ENCODE results near the gene TTLL11.
A peak's percentile ranks its signal among the peaks of the same experiment; 100 is the strongest.

Gene TTLL11

DNA sequence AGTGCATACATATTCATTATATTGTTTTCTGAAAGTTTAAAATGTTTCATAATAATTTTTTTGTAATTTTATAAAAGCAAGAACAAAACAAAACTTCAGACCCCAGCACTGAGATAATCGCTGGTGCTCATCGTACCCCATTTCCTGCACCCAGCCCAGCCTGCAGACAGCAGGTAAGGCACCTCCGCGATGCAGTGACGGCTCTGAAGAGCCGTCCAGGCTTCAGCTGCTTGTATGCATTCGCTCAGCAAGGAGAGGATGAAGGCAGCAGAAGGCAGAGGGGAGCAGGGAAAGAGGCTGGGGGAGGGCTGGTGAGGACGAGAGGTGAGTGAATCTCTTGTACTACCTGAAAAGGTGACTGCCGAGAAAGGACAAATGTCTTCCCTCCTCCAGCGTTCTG, 153.5 kb downstream of the TTLL11 start:
- no peak overlapping the region for H3K56ac ChIP-seq (ENCODE audit: low read length)
- no peak overlapping the region for H2BK15ac ChIP-seq (replicated peaks; ENCODE audit: low read depth)
- H3K9ac ChIP-seq (ENCODE audit: low read length), result no peak overlapping the region
- no peaks in the 10 kb centered on the region for H3K4me1 ChIP-seq (ENCODE audit: control insufficient read depth, low read depth, low read length)
- no peaks in the 10 kb centered on the region for H3K79me1 ChIP-seq (ENCODE audit: low read length)
- H2BK5ac ChIP-seq (ENCODE audit: low read length), result no peak overlapping the region
- H3K4ac ChIP-seq (ENCODE audit: low read depth, low read length), result no peak overlapping the region
- H3K79me2 ChIP-seq (ENCODE audit: control insufficient read depth, insufficient read depth, low read length), result no peaks in the 10 kb centered on the region
- H4K8ac ChIP-seq (ENCODE audit: low read depth, low read length), result no peak overlapping the region
- H3K27me3 ChIP-seq (ENCODE audit: insufficient read depth, low read length, poor library complexity), result no peaks in the 10 kb centered on the region
- no peak for DNase-seq
- H3K4me2 ChIP-seq (ENCODE audit: low read length), result no peak overlapping the region
- WGBS (ENCODE audit: extremely low coverage, insufficient coverage, low lambda C conversion rate), result no CpG with 5 or more reads among the region's 10 CpGs
- H3K18ac ChIP-seq (ENCODE audit: low read length), result no peak overlapping the region
- no peak overlapping the region for H2AK5ac ChIP-seq (ENCODE audit: low read length)
- no peak overlapping the region for H4K5ac ChIP-seq (ENCODE audit: low read length)
- no peak overlapping the region for H2BK120ac ChIP-seq (ENCODE audit: low read depth, low read length)
- H3K4me3 ChIP-seq (ENCODE audit: low read length), result no peak overlapping the region
- no peaks in the 10 kb centered on the region for H3K36me3 ChIP-seq (ENCODE audit: control insufficient read depth, insufficient read depth, low read length)
- no peak overlapping the region for H3K23ac ChIP-seq (ENCODE audit: low read length)
- H3K27ac ChIP-seq (ENCODE audit: low read depth, low read length), result no peak overlapping the region

DNA sequence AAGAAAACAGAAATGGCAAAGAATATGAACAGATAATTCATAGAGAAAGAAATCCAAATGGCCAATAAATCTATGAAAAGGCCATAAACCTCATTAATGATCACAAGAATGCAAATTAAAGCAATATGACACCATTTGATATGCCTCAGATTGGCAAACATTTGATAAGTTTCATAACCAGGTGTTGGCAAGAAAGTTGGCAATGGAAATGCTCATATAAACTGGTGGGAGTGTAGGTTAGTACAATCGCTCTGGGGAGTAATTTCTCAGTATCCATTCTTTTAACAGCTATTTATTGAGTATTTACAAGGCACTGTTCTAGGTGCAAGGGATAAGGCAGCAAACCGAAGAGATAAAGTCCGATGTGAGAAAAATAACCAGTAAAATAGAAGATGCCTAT, 154.5 kb downstream of the TTLL11 start:
- H3K4ac ChIP-seq (ENCODE audit: low read depth, low read length), result no peak overlapping the region
- WGBS (ENCODE audit: extremely low coverage, insufficient coverage, low lambda C conversion rate), result no CpG with 5 or more reads among the region's 3 CpGs
- no peak overlapping the region for H3K27ac ChIP-seq (ENCODE audit: low read depth, low read length)
- DNase-seq, result no peak
- no peaks in the 10 kb centered on the region for H3K27me3 ChIP-seq (ENCODE audit: insufficient read depth, low read length, poor library complexity)
- H3K79me2 ChIP-seq (ENCODE audit: control insufficient read depth, insufficient read depth, low read length), result no peaks in the 10 kb centered on the region
- H2BK15ac ChIP-seq (replicated peaks; ENCODE audit: low read depth), result no peak overlapping the region
- H3K4me3 ChIP-seq (ENCODE audit: low read length), result no peak overlapping the region
- no peaks in the 10 kb centered on the region for H3K4me1 ChIP-seq (ENCODE audit: control insufficient read depth, low read depth, low read length)
- H4K5ac ChIP-seq (ENCODE audit: low read length), result no peak overlapping the region
- H2AK5ac ChIP-seq (ENCODE audit: low read length), result no peak overlapping the region
- H3K23ac ChIP-seq (ENCODE audit: low read length), result no peak overlapping the region
- H3K4me2 ChIP-seq (ENCODE audit: low read length), result no peak overlapping the region
- no peaks in the 10 kb centered on the region for H3K36me3 ChIP-seq (ENCODE audit: control insufficient read depth, insufficient read depth, low read length)
- H3K56ac ChIP-seq (ENCODE audit: low read length), result no peak overlapping the region
- no peak overlapping the region for H2BK120ac ChIP-seq (ENCODE audit: low read depth, low read length)
- no peak overlapping the region for H3K18ac ChIP-seq (ENCODE audit: low read length)
- H3K9ac ChIP-seq (ENCODE audit: low read length), result no peak overlapping the region
- H4K8ac ChIP-seq (ENCODE audit: low read depth, low read length), result no peak overlapping the region
- H2BK5ac ChIP-seq (ENCODE audit: low read length), result no peak overlapping the region
- H3K79me1 ChIP-seq (ENCODE audit: low read length), result no peaks in the 10 kb centered on the region

DNA sequence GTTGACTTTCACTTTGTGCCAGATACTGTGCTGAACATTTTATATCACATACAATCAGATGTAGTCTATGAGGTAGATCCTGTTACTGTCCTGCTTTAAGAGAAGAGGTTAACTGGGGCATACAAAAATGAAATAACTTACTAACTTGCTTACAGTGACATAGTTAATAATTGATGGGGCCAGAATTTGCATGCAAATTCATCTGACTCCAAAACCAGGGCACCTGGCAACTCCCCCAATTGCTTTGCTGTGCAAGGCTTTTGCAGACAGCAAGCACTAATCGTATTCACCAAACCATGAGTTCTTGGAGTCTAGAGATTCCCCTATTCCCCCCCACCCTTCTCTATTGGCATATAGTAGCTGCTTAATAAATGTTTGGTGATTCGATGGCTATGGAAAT, 155.9 kb downstream of the TTLL11 start:
- no CpG with 5 or more reads among the region's 2 CpGs for WGBS (ENCODE audit: extremely low coverage, insufficient coverage, low lambda C conversion rate)
- Histone ChIP-seq H4K8ac (ENCODE audit: low read depth, low read length) (no peak overlapping the region), H2BK15ac (replicated peaks; ENCODE audit: low read depth) (no peak overlapping the region), H2BK120ac (ENCODE audit: low read depth, low read length) (no peak overlapping the region), H3K9ac (ENCODE audit: low read length) (no peak overlapping the region), H3K27me3 (ENCODE audit: insufficient read depth, low read length, poor library complexity) (no peaks in the 10 kb centered on the region), H3K18ac (ENCODE audit: low read length) (no peak overlapping the region), H3K79me2 (ENCODE audit: control insufficient read depth, insufficient read depth, low read length) (no peaks in the 10 kb centered on the region), H2AK5ac (ENCODE audit: low read length) (no peak overlapping the region), H4K5ac (ENCODE audit: low read length) (no peak overlapping the region), H3K56ac (ENCODE audit: low read length) (no peak overlapping the region), H3K23ac (ENCODE audit: low read length) (no peak overlapping the region), H3K36me3 (ENCODE audit: control insufficient read depth, insufficient read depth, low read length) (no peaks in the 10 kb centered on the region), H3K4ac (ENCODE audit: low read depth, low read length) (no peak overlapping the region), H2BK5ac (ENCODE audit: low read length) (no peak overlapping the region), H3K27ac (ENCODE audit: low read depth, low read length) (no peak overlapping the region), H3K4me3 (ENCODE audit: low read length) (no peak overlapping the region), H3K4me1 (ENCODE audit: control insufficient read depth, low read depth, low read length) (no peaks in the 10 kb centered on the region), H3K4me2 (ENCODE audit: low read length) (no peak overlapping the region), H3K79me1 (ENCODE audit: low read length) (no peaks in the 10 kb centered on the region)
- DNase-seq, result no peak

DNA sequence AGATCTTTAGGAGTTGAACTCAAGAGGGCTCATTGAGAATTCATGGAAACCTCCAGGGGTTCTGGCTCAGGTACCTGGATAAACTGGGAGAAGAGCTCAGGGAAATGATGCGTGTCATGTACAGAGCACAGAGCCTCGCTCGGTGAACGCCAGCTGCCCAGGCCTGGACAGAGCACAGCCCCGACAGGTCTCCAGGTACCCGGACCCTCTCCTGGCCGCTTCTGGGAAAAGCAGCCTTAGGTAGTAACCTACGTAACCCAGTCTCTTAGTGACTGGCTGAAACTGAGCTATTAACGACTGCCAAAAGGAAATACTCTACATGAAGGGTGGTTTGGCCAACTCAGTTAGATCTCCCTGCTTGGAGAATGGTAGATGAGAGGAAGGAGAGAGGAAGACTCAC, 157.4 kb downstream of the TTLL11 start:
- Histone ChIP-seq H3K23ac (ENCODE audit: low read length) (no peak overlapping the region), H2BK15ac (replicated peaks; ENCODE audit: low read depth) (no peak overlapping the region), H3K4me2 (ENCODE audit: low read length) (no peak overlapping the region), H3K18ac (ENCODE audit: low read length) (no peak overlapping the region), H3K79me2 (ENCODE audit: control insufficient read depth, insufficient read depth, low read length) (no peaks in the 10 kb centered on the region), H3K9ac (ENCODE audit: low read length) (no peak overlapping the region), H4K5ac (ENCODE audit: low read length) (no peak overlapping the region), H3K27me3 (ENCODE audit: insufficient read depth, low read length, poor library complexity) (no peaks in the 10 kb centered on the region), H3K27ac (ENCODE audit: low read depth, low read length) (no peak overlapping the region), H2AK5ac (ENCODE audit: low read length) (no peak overlapping the region), H2BK120ac (ENCODE audit: low read depth, low read length) (no peak overlapping the region), H3K79me1 (ENCODE audit: low read length) (no peaks in the 10 kb centered on the region), H3K4me3 (ENCODE audit: low read length) (no peak overlapping the region), H4K8ac (ENCODE audit: low read depth, low read length) (no peak overlapping the region), H3K4ac (ENCODE audit: low read depth, low read length) (no peak overlapping the region), H3K36me3 (ENCODE audit: control insufficient read depth, insufficient read depth, low read length) (no peaks in the 10 kb centered on the region), H3K4me1 (ENCODE audit: control insufficient read depth, low read depth, low read length) (no peaks in the 10 kb centered on the region), H3K56ac (ENCODE audit: low read length) (no peak overlapping the region), H2BK5ac (ENCODE audit: low read length) (no peak overlapping the region)
- no CpG with 5 or more reads among the region's 9 CpGs for WGBS (ENCODE audit: extremely low coverage, insufficient coverage, low lambda C conversion rate)
- DNase-seq, result peak; percentile 53

GRCh38 chr9:121930956-121931355, 162.2 kb downstream of the TTLL11 start:
- H2BK120ac ChIP-seq (ENCODE audit: low read depth, low read length), result no peak overlapping the region
- no peaks in the 10 kb centered on the region for H3K27me3 ChIP-seq (ENCODE audit: insufficient read depth, low read length, poor library complexity)
- H4K5ac ChIP-seq (ENCODE audit: low read length), result no peak overlapping the region
- H3K4me3 ChIP-seq (ENCODE audit: low read length), result no peak overlapping the region
- no peak overlapping the region for H3K9ac ChIP-seq (ENCODE audit: low read length)
- H3K4me2 ChIP-seq (ENCODE audit: low read length), result no peak overlapping the region
- no peak for DNase-seq
- no peak overlapping the region for H3K23ac ChIP-seq (ENCODE audit: low read length)
- no peaks in the 10 kb centered on the region for H3K36me3 ChIP-seq (ENCODE audit: control insufficient read depth, insufficient read depth, low read length)
- no peak overlapping the region for H3K27ac ChIP-seq (ENCODE audit: low read depth, low read length)
- H2BK5ac ChIP-seq (ENCODE audit: low read length), result no peak overlapping the region
- no peak overlapping the region for H3K4ac ChIP-seq (ENCODE audit: low read depth, low read length)
- no peaks in the 10 kb centered on the region for H3K4me1 ChIP-seq (ENCODE audit: control insufficient read depth, low read depth, low read length)
- H3K56ac ChIP-seq (ENCODE audit: low read length), result no peak overlapping the region
- no peak overlapping the region for H2AK5ac ChIP-seq (ENCODE audit: low read length)
- no peaks in the 10 kb centered on the region for H3K79me1 ChIP-seq (ENCODE audit: low read length)
- H3K18ac ChIP-seq (ENCODE audit: low read length), result no peak overlapping the region
- H3K79me2 ChIP-seq (ENCODE audit: control insufficient read depth, insufficient read depth, low read length), result no peaks in the 10 kb centered on the region
- H2BK15ac ChIP-seq (replicated peaks; ENCODE audit: low read depth), result no peak overlapping the region
- WGBS (ENCODE audit: extremely low coverage, insufficient coverage, low lambda C conversion rate), result no CpG with 5 or more reads among the region's 5 CpGs
- no peak overlapping the region for H4K8ac ChIP-seq (ENCODE audit: low read depth, low read length)
